ENCODE data around the gene CHMP2A. TPM values are rescaled to one million over a fixed set of nuclear protein-coding genes. Genes with fewer than 3 reads are reported as not detected.

CHMP2A gene
- total RNA-seq, 1 donor from 2014 or later, result 132 TPM

DNA sequence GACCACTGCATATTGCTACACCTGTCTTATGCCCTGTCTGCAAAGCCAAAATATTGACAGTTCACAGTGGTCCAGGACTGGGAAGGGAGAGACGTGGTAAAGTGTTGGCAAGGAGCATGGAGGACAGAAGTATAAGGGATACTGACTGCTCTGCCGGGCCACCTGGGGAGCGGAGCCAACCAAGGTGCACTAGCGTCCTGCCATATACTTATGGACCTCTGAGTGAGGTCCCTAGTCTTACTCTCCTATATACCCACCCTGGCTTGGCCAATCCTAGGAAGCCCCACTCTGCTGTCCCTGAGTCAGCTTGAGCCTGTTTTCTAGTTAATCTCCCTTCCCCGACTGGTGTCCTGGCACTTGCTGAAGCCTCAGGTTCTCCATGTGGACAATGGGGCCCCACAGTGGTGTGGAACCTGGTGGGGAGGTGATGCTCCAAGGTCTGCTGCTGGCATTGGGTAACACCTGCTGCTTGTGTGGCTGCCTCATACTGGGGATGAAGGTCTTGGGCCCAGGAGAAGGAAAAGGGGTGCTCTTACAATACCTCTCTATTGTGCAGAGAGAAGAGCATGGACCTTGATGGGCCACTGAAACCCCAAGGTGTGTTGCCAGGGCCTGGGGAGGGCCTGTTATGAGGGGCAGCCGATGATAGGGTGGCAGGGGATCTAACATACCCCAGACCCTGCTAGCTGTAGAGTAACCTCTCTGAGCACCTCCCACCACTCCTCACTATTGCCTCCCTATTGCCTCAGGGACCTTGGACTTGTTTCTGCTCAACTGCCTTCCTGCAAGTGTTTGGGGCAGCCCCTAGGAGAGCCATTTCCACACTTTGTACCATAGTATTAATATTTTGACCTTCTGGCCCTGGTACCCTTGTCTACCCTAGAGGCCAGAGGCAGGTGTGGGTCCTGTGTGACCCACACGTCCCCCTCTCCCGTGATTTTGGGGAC lies 17.8 kb downstream of the CHMP2A start:
- no peak overlapping the region for H3K4me3 Mint-ChIP-seq (ENCODE audit: unreplicated experiment)
- TF ChIP-seq, protein P1, sequence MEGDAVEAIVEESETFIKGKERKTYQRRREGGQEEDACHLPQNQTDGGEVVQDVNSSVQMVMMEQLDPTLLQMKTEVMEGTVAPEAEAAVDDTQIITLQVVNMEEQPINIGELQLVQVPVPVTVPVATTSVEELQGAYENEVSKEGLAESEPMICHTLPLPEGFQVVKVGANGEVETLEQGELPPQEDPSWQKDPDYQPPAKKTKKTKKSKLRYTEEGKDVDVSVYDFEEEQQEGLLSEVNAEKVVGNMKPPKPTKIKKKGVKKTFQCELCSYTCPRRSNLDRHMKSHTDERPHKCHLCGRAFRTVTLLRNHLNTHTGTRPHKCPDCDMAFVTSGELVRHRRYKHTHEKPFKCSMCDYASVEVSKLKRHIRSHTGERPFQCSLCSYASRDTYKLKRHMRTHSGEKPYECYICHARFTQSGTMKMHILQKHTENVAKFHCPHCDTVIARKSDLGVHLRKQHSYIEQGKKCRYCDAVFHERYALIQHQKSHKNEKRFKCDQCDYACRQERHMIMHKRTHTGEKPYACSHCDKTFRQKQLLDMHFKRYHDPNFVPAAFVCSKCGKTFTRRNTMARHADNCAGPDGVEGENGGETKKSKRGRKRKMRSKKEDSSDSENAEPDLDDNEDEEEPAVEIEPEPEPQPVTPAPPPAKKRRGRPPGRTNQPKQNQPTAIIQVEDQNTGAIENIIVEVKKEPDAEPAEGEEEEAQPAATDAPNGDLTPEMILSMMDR (IDR thresholded peaks at IDR 0.05), result no peak
- H3K36me3 Mint-ChIP-seq (ENCODE audit: unreplicated experiment), result no peaks in the 10 kb centered on the region
- no peak overlapping the region for H3K27ac Mint-ChIP-seq (ENCODE audit: unreplicated experiment)
- H3K9me3 Mint-ChIP-seq (ENCODE audit: unreplicated experiment), result no peaks in the 10 kb centered on the region
- H3K27me3 Mint-ChIP-seq (ENCODE audit: unreplicated experiment), result peaks cover 31% of the 10 kb centered on the region
- peaks cover 3% of the 10 kb centered on the region for H3K4me1 Mint-ChIP-seq (ENCODE audit: unreplicated experiment)
- no peak for DNase-seq (ENCODE audit: extremely low spot score, unreplicated experiment)

DNA sequence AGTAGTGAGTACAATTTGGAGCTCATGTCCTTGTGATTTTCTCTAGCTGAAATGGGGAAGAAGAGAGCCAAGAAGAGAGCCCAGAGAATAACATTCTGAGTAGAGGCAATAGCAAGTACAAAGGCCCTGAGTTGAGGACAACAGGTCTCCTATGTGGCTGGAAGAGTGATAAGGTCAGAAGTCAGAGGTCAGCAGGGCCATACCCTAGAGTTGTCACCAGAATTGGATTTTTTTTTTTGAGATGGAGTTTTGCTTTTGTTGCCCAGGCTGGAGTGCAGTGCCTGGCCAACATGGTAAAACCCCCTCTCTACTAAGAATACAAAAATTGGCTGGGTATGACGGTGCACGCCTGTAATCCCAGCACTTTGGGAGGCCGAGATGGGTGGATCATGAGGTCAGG lies 19.0 kb downstream of the CHMP2A start:
- H3K4me3 Mint-ChIP-seq (ENCODE audit: unreplicated experiment), result no peak overlapping the region
- DNase-seq (ENCODE audit: extremely low spot score, unreplicated experiment), result no peak
- TF ChIP-seq, protein P1 (IDR thresholded peaks at IDR 0.05), result no peak

DNA sequence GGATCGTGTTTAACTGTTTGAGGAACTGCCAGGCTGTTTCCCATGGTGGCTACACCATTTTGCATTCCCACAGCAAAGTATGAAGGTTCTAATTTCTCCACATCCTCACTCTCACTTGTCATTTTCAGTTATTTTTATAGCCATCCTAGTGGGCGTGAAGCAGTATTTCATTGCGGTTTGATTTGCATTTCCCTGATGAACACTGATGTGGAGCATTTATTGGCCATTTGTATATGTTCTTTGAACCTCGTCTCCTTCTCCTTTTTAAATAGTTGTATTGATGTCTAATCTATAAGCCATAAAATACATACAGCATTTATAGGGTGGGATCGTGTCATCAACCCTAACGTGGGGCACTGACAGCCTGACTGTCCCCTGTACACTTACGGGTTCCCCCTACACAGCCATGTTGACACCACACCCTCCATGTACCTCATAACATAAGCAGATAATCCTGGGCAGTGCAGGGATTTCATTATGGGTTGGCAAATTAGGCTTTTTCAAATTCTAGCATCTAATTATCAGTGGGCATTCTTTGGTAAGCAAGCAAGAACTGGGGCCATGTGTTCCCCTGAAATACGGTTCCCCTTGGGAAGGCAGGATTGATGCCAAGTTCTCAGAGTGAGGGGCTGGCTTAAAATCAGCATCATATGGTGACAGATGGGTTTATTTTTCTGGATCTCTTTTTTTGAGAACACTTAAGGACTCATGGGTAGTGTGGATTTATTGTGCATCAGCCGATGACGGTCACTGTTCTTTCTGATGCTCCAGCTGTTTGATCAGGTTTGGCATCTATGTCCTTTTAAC lies 23.7 kb downstream of the CHMP2A start:
- H3K36me3 Mint-ChIP-seq (ENCODE audit: unreplicated experiment), result no peaks in the 10 kb centered on the region
- TF ChIP-seq, protein P1 (IDR thresholded peaks at IDR 0.05), result no peak

More for the DNA sequence above, 19.0 kb downstream of the CHMP2A start:
- Mint-ChIP-seq H3K36me3 (ENCODE audit: unreplicated experiment) (no peaks in the 10 kb centered on the region), H3K9me3 (ENCODE audit: unreplicated experiment) (no peaks in the 10 kb centered on the region), H3K27ac (ENCODE audit: unreplicated experiment) (no peak overlapping the region), H3K27me3 (ENCODE audit: unreplicated experiment) (peaks cover 43% of the 10 kb centered on the region), H3K4me1 (ENCODE audit: unreplicated experiment) (peaks cover 3% of the 10 kb centered on the region)

DNA sequence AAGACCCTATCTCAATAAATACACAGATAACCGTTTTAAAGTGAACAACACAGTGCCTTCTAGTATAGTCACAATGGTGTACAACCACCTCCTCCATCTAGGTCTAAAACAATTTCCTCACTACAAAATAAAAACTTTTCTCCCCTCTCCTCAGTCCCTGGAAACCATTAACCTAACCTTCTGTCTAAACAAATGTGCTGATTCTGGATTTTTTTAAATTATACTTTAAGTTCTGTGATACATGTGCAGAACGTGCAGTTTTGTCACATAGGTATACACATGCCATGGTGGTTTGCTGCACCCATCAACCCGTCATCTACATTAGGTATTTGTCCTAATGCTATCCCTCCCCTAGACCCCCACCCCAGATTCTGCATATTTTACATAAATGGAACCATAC lies 25.5 kb downstream of the CHMP2A start:
- no peak overlapping the region for H3K27ac Mint-ChIP-seq (ENCODE audit: unreplicated experiment)
- peaks cover 30% of the 10 kb centered on the region for H3K27me3 Mint-ChIP-seq (ENCODE audit: unreplicated experiment)
- H3K4me3 Mint-ChIP-seq (ENCODE audit: unreplicated experiment), result no peak overlapping the region
- H3K36me3 Mint-ChIP-seq (ENCODE audit: unreplicated experiment), result no peaks in the 10 kb centered on the region
- DNase-seq (ENCODE audit: extremely low spot score, unreplicated experiment), result no peak
- TF ChIP-seq, protein P1 (IDR thresholded peaks at IDR 0.05), result no peak
- no peaks in the 10 kb centered on the region for H3K9me3 Mint-ChIP-seq (ENCODE audit: unreplicated experiment)
- H3K4me1 Mint-ChIP-seq (ENCODE audit: unreplicated experiment), result no peaks in the 10 kb centered on the region

More for the DNA sequence above, 23.7 kb downstream of the CHMP2A start:
- Mint-ChIP-seq H3K4me3 (ENCODE audit: unreplicated experiment) (no peak overlapping the region), H3K9me3 (ENCODE audit: unreplicated experiment) (no peaks in the 10 kb centered on the region), H3K27ac (ENCODE audit: unreplicated experiment) (no peak overlapping the region), H3K27me3 (ENCODE audit: unreplicated experiment) (peaks cover 30% of the 10 kb centered on the region), H3K4me1 (ENCODE audit: unreplicated experiment) (no peaks in the 10 kb centered on the region)
- no peak for DNase-seq (ENCODE audit: extremely low spot score, unreplicated experiment)

DNA sequence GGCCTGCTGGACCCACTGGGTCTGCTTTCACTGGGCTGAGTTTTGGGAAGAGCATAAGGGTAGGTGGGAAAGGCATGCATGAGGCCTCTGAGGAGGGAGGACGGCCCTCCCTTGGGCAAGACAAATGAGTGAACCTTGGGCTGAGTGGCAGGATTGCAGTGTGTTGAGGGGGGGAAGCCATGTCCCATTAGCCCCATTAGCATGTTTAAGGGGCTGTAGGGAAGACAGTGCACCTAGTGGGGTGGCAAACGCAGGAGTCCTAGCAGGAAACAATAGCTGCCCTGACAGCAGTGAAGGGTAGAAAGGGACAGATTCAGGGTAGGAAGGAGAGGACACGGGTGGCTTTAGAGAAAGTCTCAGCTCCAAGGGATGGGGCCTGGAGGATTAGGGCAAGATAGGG lies 32.2 kb downstream of the CHMP2A start:
- H3K4me1 Mint-ChIP-seq (ENCODE audit: unreplicated experiment), result peaks cover 21% of the 10 kb centered on the region
- DNase-seq (ENCODE audit: extremely low spot score, unreplicated experiment), result no peak
- no peaks in the 10 kb centered on the region for H3K36me3 Mint-ChIP-seq (ENCODE audit: unreplicated experiment)
- no peaks in the 10 kb centered on the region for H3K27me3 Mint-ChIP-seq (ENCODE audit: unreplicated experiment)
- H3K27ac Mint-ChIP-seq (ENCODE audit: unreplicated experiment), result no peak overlapping the region
- H3K4me3 Mint-ChIP-seq (ENCODE audit: unreplicated experiment), result no peak overlapping the region
- H3K9me3 Mint-ChIP-seq (ENCODE audit: unreplicated experiment), result no peaks in the 10 kb centered on the region
- TF ChIP-seq, protein P1 (IDR thresholded peaks at IDR 0.05), result no peak

All from osteocyte (in vitro differentiated cells).